H9 (cell line): ENCODE results near the gene ADGRB3. TPM values are rescaled to one million over a fixed set of nuclear protein-coding genes. Genes with fewer than 3 reads are reported as not detected.

Experiments
- DNase-seq: peaks from one replicate; pipeline ENCODE4 v3.0.0-alpha.2; 2017
- H2AFZ ChIP-seq: one replicate; pipeline ENCODE4 v1.6.1; 2013; ENCODE audit warnings: mild to moderate bottlenecking, low read length, control low read depth, moderate library complexity
- H2AK5ac ChIP-seq: 2 replicates; pipeline ENCODE4 v1.6.1; 2013; ENCODE audit warnings: low read length, control low read depth, mixed read lengths; ENCODE audit not compliant: insufficient read length
- H2BK120ac ChIP-seq: one replicate; pipeline ENCODE4 v1.6.1; 2013; ENCODE audit warnings: low read depth, mild to moderate bottlenecking, low read length, control low read depth, inconsistent platforms; ENCODE audit not compliant: poor library complexity, severe bottlenecking
- H2BK12ac ChIP-seq: 2 replicates; pipeline ENCODE4 v1.6.1; 2013; ENCODE audit warnings: low read length, control low read depth, mixed read lengths, low read depth; ENCODE audit not compliant: insufficient read length
- H2BK15ac ChIP-seq: 2 replicates; pipeline ENCODE4 v1.6.1; 2013; ENCODE audit warnings: low read depth, low read length, control low read depth
- H2BK20ac ChIP-seq: one replicate; pipeline ENCODE4 v1.6.1; 2013; ENCODE audit warnings: low read depth, mild to moderate bottlenecking, low read length, control low read depth, inconsistent platforms; ENCODE audit not compliant: poor library complexity, severe bottlenecking
- H2BK5ac ChIP-seq: 2 replicates; pipeline ENCODE4 v1.6.1; 2013; ENCODE audit warnings: low read length, control low read depth, mixed read lengths; ENCODE audit not compliant: insufficient read length
- H3K14ac ChIP-seq: 2 replicates; pipeline ENCODE4 v1.6.1; 2013; ENCODE audit warnings: low read length, control low read depth; ENCODE audit not compliant: insufficient read depth
- H3K18ac ChIP-seq: 2 replicates; pipeline ENCODE4 v1.6.1; 2013; ENCODE audit warnings: low read depth, mild to moderate bottlenecking, mixed read lengths, low read length, control low read depth; ENCODE audit not compliant: insufficient read length
- H3K23ac ChIP-seq: 2 replicates; pipeline ENCODE4 v1.6.1; 2013; ENCODE audit warnings: low read length, control low read depth, mixed read lengths, low read depth; ENCODE audit not compliant: insufficient read length
- H3K23me2 ChIP-seq: 2 replicates; pipeline ENCODE4 v1.6.1; 2013; ENCODE audit warnings: low read depth, mild to moderate bottlenecking, mixed read lengths, low read length, control low read depth; ENCODE audit not compliant: insufficient read length, poor library complexity, severe bottlenecking
- H3K27ac ChIP-seq: 2 replicates; pipeline ENCODE4 v1.5.1; 2013; ENCODE audit warnings: low read length, control low read depth, mixed read lengths, low read depth; ENCODE audit not compliant: insufficient read length
- H3K27me3 ChIP-seq: 2 replicates; pipeline ENCODE4 v1.6.1; 2013; ENCODE audit warnings: low read length, control low read depth, inconsistent platforms; ENCODE audit not compliant: insufficient read depth
- H3K4ac ChIP-seq: 2 replicates; pipeline ENCODE4 v1.6.1; 2013; ENCODE audit warnings: low read depth, mild to moderate bottlenecking, control low read depth, inconsistent platforms, low read length, moderate library complexity
- H3K4me1 ChIP-seq: 2 replicates; pipeline ENCODE4 v1.6.1; 2013; ENCODE audit warnings: low read length, control low read depth, inconsistent platforms; ENCODE audit not compliant: insufficient read depth
- H3K4me2 ChIP-seq: 2 replicates; pipeline ENCODE4 v1.6.1; 2013; ENCODE audit warnings: low read length, control low read depth, mixed read lengths; ENCODE audit not compliant: insufficient read length, insufficient read depth
- H3K56ac ChIP-seq: 2 replicates; pipeline ENCODE4 v1.6.1; 2013; ENCODE audit warnings: low read depth, mild to moderate bottlenecking, mixed read lengths, low read length, control low read depth; ENCODE audit not compliant: insufficient read length
- H3K79me1 ChIP-seq: 2 replicates; pipeline ENCODE4 v1.6.1; 2013; ENCODE audit warnings: low read depth, mild to moderate bottlenecking, moderate library complexity, low read length, control low read depth, inconsistent platforms; ENCODE audit not compliant: insufficient read depth, poor library complexity, severe bottlenecking
- H3K79me2 ChIP-seq: 2 replicates; pipeline ENCODE4 v1.6.1; 2013; ENCODE audit warnings: low read length, control low read depth, inconsistent platforms; ENCODE audit not compliant: insufficient read depth
- H3K9ac ChIP-seq: 2 replicates; pipeline ENCODE4 v1.6.1; 2013; ENCODE audit warnings: low read length, control low read depth, mixed read lengths; ENCODE audit not compliant: insufficient read length; ENCODE audit errors: extremely low read depth
- H3K9me3 ChIP-seq: one replicate; pipeline ENCODE4 v1.6.1; 2013; ENCODE audit warnings: low read depth, low read length, inconsistent platforms; ENCODE audit not compliant: control insufficient read depth
- H3T11ph ChIP-seq: one replicate; pipeline ENCODE4 v1.6.1; 2013; ENCODE audit warnings: mild to moderate bottlenecking, low read length, control low read depth, inconsistent platforms
- H4K20me1 ChIP-seq: one replicate; pipeline ENCODE4 v1.6.1; 2013; ENCODE audit not compliant: control insufficient read depth, insufficient read length, insufficient read depth
- H4K5ac ChIP-seq: 2 replicates; pipeline ENCODE4 v1.6.1; 2013; ENCODE audit warnings: low read depth, mild to moderate bottlenecking, mixed read lengths, low read length, control low read depth; ENCODE audit not compliant: insufficient read length
- H4K8ac ChIP-seq: replicated peaks from 2 replicates; pipeline ENCODE4 v1.6.1; 2013; ENCODE audit warnings: low read length, control low read depth, mixed read lengths, low read depth; ENCODE audit not compliant: insufficient read length
- H4K91ac ChIP-seq: 2 replicates; pipeline ENCODE4 v1.6.1; 2013; ENCODE audit warnings: low read depth, mild to moderate bottlenecking, moderate library complexity, mixed read lengths, low read length, control low read depth; ENCODE audit not compliant: insufficient read length
- H3K27ac Mint-ChIP-seq, 3 experiments: 2 replicates in 2 of 3; 3 replicates in 1 of 3; pipeline ENCODE4 v1.8.0; 2020 to 2021; ENCODE audit warnings: mixed read lengths in 3 of 3, mild to moderate bottlenecking in 1 of 3, moderate library complexity in 1 of 3
- H3K27me3 Mint-ChIP-seq: 2 replicates; pipeline ENCODE4 v1.8.0; 2021; ENCODE audit warnings: low read depth, mild to moderate bottlenecking, moderate library complexity, mixed read lengths
- H3K36me3 Mint-ChIP-seq, 3 experiments: 2 replicates in 2 of 3; 3 replicates in 1 of 3; pipeline ENCODE4 v1.8.0; 2020 to 2021; ENCODE audit warnings: low read depth in 3 of 3, mixed read lengths in 3 of 3; ENCODE audit not compliant: insufficient read depth in 1 of 3
- H3K4me1 Mint-ChIP-seq, 2 experiments: 2 replicates each; pipeline ENCODE4 v1.8.0; 2020; ENCODE audit warnings: mixed read lengths in 2 of 2
- H3K4me3 Mint-ChIP-seq, 2 experiments: 2 replicates in 1 of 2; 3 replicates in 1 of 2; pipeline ENCODE4 v1.8.0; 2020 to 2021; ENCODE audit warnings: mild to moderate bottlenecking in 2 of 2, mixed read lengths in 2 of 2, moderate library complexity in 1 of 2
- H3K9me3 Mint-ChIP-seq, 2 experiments: 2 replicates in 1 of 2; 3 replicates in 1 of 2; pipeline ENCODE4 v1.8.0; 2020; ENCODE audit warnings: mild to moderate bottlenecking in 2 of 2, mixed read lengths in 2 of 2, moderate library complexity in 1 of 2
- CTCF ChIP-seq: fragments of 200-600 bp; sonication (generic); conservative IDR thresholded peaks from 3 replicates; pipeline ENCODE4 v1.8.0; 2021; ENCODE audit warnings: antibody characterized with exemption, mild to moderate bottlenecking
- WGBS: extraction: QIAGEN DNeasy Blood & Tissue Kit; methylation state at CpG from one replicate; pipeline ENCODE4 v1.1.7; 2013; ENCODE audit warnings: missing lambda C conversion rate, low lambda C conversion rate, mixed read lengths; ENCODE audit not compliant: insufficient read length; ENCODE audit errors: extremely low coverage; 5-methylcytosine and 5-hydroxymethylcytosine counted together
- total RNA-seq: library from RNA; stranded (reverse); gene quantifications from 2 replicates; pipeline ENCODE4 v1.2.1, GENCODE V29; 2021

Gene ADGRB3
- total RNA-seq, 1 experiment from 2014 or later = 0.37 TPM

GRCh38 chr6:68915586-68915985 lies 280.5 kb downstream of the ADGRB3 start:
- H3K23me2 ChIP-seq = no peaks in the 10 kb centered on the region
- WGBS = no CpG with 5 or more reads among the region's 2 CpGs
- no peak overlapping the region for H4K5ac ChIP-seq
- Mint-ChIP-seq H3K9me3 (peaks cover 16 to 18% of the 10 kb centered on the region in 2 experiments), H3K27me3 (no peaks in the 10 kb centered on the region), H3K36me3 (peaks cover 0 to 2% (median 0%) of the 10 kb centered on the region in 3 experiments; a peak in 2 of 7 replicates), H3K27ac (peak overlapping the region in 1 of 3 experiments; percentile 54; a peak in 1 of 7 replicates), H3K4me3 (no peak overlapping the region), H3K4me1 (no peaks in the 10 kb centered on the region)
- H3K4me1 ChIP-seq = no peaks in the 10 kb centered on the region
- no peak overlapping the region for H3K14ac ChIP-seq
- no peak overlapping the region for H2AK5ac ChIP-seq
- H4K20me1 ChIP-seq = no peaks in the 10 kb centered on the region
- H4K91ac ChIP-seq = no peak overlapping the region
- peak overlapping the region; percentile 97; the same call in 1 of the 2 replicates for H2BK15ac ChIP-seq
- no peak overlapping the region for H2BK20ac ChIP-seq
- H2AFZ ChIP-seq = no peak overlapping the region
- no peak overlapping the region for H3K4ac ChIP-seq
- H3K9ac ChIP-seq = no peak overlapping the region
- no peak overlapping the region for H3K4me2 ChIP-seq
- H3T11ph ChIP-seq = no peak overlapping the region
- no peak overlapping the region for H3K18ac ChIP-seq
- no peak for DNase-seq
- H3K27ac ChIP-seq = no peak overlapping the region
- no peak overlapping the region for H2BK12ac ChIP-seq
- no peak overlapping the region for H4K8ac ChIP-seq
- H3K79me1 ChIP-seq = no peaks in the 10 kb centered on the region
- H2BK120ac ChIP-seq = no peak overlapping the region
- H3K9me3 ChIP-seq = no peaks in the 10 kb centered on the region
- H3K56ac ChIP-seq = no peak overlapping the region
- no peak for TF ChIP-seq CTCF
- no peaks in the 10 kb centered on the region for H3K79me2 ChIP-seq
- H3K27me3 ChIP-seq = no peaks in the 10 kb centered on the region
- no peak overlapping the region for H3K23ac ChIP-seq
- H2BK5ac ChIP-seq = no peak overlapping the region
